CD4-positive, alpha-beta T cell (primary cell): Measurements from ENCODE around the gene LARGE1. TPM values are rescaled to one million over a fixed set of nuclear protein-coding genes. Genes with fewer than 3 reads are reported as not detected.

ENCODE experiments used
- ATAC-seq: fragments of 200-7000 bp; cut with Tn5 transposase; one replicate; pipeline ENCODE4 v1.10.0; 2022; ENCODE audit warnings: mild to moderate bottlenecking; ENCODE audit not compliant: poor library complexity
- CTCF ChIA-PET: fragments of 350-600 bp; sonication (Branson Sonifier 250); formaldehyde crosslinking; loops from one replicate; lab custom pipeline; 2021; ENCODE audit warnings: antibody characterized with exemption, inconsistent platforms; lab: Charles Lee
- POLR2A ChIA-PET: fragments of 350-600 bp; sonication (Branson Sonifier 250); formaldehyde crosslinking; loops from one replicate; lab custom pipeline; 2021; ENCODE audit warnings: antibody characterized with exemption, inconsistent platforms; lab: Charles Lee
- DNase-seq, 14 experiments: peaks; one replicate each; pipeline ENCODE4 v3.0.0-alpha.2; 2013 to 2020; ENCODE audit warnings: mixed read lengths in 2 of 14
- H3K27ac ChIP-seq, 2 donors: one replicate each; pipeline versions ENCODE4 v1.5.1 to v1.7.0; 2013; ENCODE audit warnings: low read length in 2 of 2, low read depth in 1 of 2, mild to moderate bottlenecking in 1 of 2
- H3K27me3 ChIP-seq, 2 experiments: 1 replicate in 1 of 2; 2 replicates in 1 of 2; pipeline versions ENCODE4 v1.6.1 to v1.7.0; 2013; ENCODE audit warnings: low read length in 2 of 2, control low read depth in 1 of 2, mild to moderate bottlenecking in 1 of 2, moderate library complexity in 1 of 2; ENCODE audit not compliant: insufficient read depth in 2 of 2, control insufficient read depth in 1 of 2
- H3K36me3 ChIP-seq: one replicate; pipeline ENCODE4 v1.6.1; 2013; ENCODE audit warnings: low read length, control low read depth; ENCODE audit not compliant: insufficient read depth
- H3K4me1 ChIP-seq: one replicate; pipeline ENCODE4 v1.6.1; 2013; ENCODE audit warnings: low read length, control low read depth; ENCODE audit not compliant: insufficient read depth
- H3K4me3 ChIP-seq: one replicate; pipeline ENCODE4 v1.5.1; 2013; ENCODE audit warnings: mild to moderate bottlenecking, low read length, moderate library complexity
- H3K9me3 ChIP-seq, 2 experiments: 1 replicate in 1 of 2; 2 replicates in 1 of 2; pipeline versions ENCODE4 v1.6.1 to v1.7.0; 2013; ENCODE audit warnings: low read length in 2 of 2, mild to moderate bottlenecking in 2 of 2, control low read depth in 1 of 2, moderate library complexity in 1 of 2; ENCODE audit not compliant: control insufficient read depth in 1 of 2, insufficient read depth in 1 of 2
- H3K27ac Mint-ChIP-seq: one replicate; pipeline ENCODE4 v1.8.0; 2020; ENCODE audit warnings: mixed read lengths
- H3K27me3 Mint-ChIP-seq: one replicate; pipeline ENCODE4 v1.8.0; 2021; ENCODE audit warnings: mixed read lengths
- H3K36me3 Mint-ChIP-seq: one replicate; pipeline ENCODE4 v1.8.0; 2021; ENCODE audit warnings: low read depth, mixed read lengths
- H3K4me1 Mint-ChIP-seq: one replicate; pipeline ENCODE4 v1.8.0; 2021; ENCODE audit warnings: low read depth, mixed read lengths
- H3K4me3 Mint-ChIP-seq: one replicate; pipeline ENCODE4 v1.8.0; 2020; ENCODE audit warnings: mild to moderate bottlenecking, mixed read lengths
- H3K9me3 Mint-ChIP-seq: one replicate; pipeline ENCODE4 v1.8.0; 2020; ENCODE audit warnings: mixed read lengths
- intact Hi-C, 2 experiments: fragments of 100-400 bp; cut with DNase I in 1 of 2; cut with micrococcal nuclease in 1 of 2; formaldehyde crosslinking; loops; one replicate each; pipeline versions ENCODE4 v1.15.1 to v1.9.0; 2023 to 2025; cut with DNase I, micrococcal nuclease
- total RNA-seq, 174 experiments: library from RNA in 2 of 174; stranded (reverse) in 2 of 174; gene quantifications; one replicate each; pipeline ENCODE4 v1.2.3 and lab custom pipeline; 2021 to 2026
- TF ChIP-seq, protein P1 (sequence below): fragments of 200-600 bp; IDR thresholded peaks from one replicate; pipeline ENCODE4 v1.8.0; 2022; ENCODE audit warnings: antibody characterized with exemption, mild to moderate bottlenecking

LARGE1 gene
- total RNA-seq, 2 experiments from 2014 or later = 0.14 to 0.70 TPM

DNA sequence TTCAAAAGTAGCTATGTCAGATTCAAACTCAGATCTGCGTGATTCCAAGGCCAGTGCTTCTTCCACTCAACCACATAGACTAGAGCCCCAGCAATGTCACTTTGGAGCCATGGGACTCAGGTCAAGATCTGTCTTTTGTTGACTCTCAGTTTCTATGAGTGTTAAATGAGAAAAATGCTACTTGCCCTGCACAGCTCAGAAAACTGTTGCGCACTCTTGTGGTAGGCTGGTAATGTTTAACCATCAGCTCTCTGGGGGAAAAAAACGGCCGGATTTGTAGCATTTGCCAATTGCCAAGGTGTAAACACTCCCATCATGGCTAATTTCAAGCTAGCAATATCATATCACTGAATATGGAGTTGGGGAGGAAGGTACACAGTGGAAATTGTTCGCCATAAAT is 534.0 kb downstream of the LARGE1 start:
- no peaks in the 10 kb centered on the region for H3K4me1 Mint-ChIP-seq
- ChIA-PET CTCF (no interaction called here), POLR2A (no interaction called here)
- H3K27me3 Mint-ChIP-seq = peaks cover 3% of the 10 kb centered on the region
- DNase-seq (no peak), ATAC-seq (no peak)
- TF ChIP-seq, protein P1, sequence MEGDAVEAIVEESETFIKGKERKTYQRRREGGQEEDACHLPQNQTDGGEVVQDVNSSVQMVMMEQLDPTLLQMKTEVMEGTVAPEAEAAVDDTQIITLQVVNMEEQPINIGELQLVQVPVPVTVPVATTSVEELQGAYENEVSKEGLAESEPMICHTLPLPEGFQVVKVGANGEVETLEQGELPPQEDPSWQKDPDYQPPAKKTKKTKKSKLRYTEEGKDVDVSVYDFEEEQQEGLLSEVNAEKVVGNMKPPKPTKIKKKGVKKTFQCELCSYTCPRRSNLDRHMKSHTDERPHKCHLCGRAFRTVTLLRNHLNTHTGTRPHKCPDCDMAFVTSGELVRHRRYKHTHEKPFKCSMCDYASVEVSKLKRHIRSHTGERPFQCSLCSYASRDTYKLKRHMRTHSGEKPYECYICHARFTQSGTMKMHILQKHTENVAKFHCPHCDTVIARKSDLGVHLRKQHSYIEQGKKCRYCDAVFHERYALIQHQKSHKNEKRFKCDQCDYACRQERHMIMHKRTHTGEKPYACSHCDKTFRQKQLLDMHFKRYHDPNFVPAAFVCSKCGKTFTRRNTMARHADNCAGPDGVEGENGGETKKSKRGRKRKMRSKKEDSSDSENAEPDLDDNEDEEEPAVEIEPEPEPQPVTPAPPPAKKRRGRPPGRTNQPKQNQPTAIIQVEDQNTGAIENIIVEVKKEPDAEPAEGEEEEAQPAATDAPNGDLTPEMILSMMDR = no peak
- H3K4me3 Mint-ChIP-seq = no peak overlapping the region
- Histone ChIP-seq H3K4me3 (no peak overlapping the region), H3K27me3 (no peaks in the 10 kb centered on the region), H3K27ac (no peak overlapping the region), H3K9me3 (peaks cover 0 to 4% of the 10 kb centered on the region in 2 experiments), H3K4me1 (no peaks in the 10 kb centered on the region), H3K36me3 (no peaks in the 10 kb centered on the region)
- H3K27ac Mint-ChIP-seq = no peak overlapping the region
- intact Hi-C loops = no loop called here
- no peaks in the 10 kb centered on the region for H3K36me3 Mint-ChIP-seq
- H3K9me3 Mint-ChIP-seq = no peaks in the 10 kb centered on the region

- H3K9me3 Mint-ChIP-seq = no peaks in the 10 kb centered on the region
- H3K4me1 Mint-ChIP-seq = no peaks in the 10 kb centered on the region
- ATAC-seq (no peak), DNase-seq (no peak)
- no peaks in the 10 kb centered on the region for H3K36me3 ChIP-seq
- ChIA-PET POLR2A (interaction anchor here (0.7 kb wide), 1 partner anchor 61 kb away, joined by 3 read pairs; no protein-coding TSS in a partner anchor), CTCF (no interaction called here)
- intact Hi-C loops = no loop called here
- H3K9me3 ChIP-seq = peaks cover 0 to 4% of the 10 kb centered on the region in 2 experiments
- no peaks in the 10 kb centered on the region for H3K27me3 ChIP-seq
- peaks cover 5% of the 10 kb centered on the region for H3K27me3 Mint-ChIP-seq
- TF ChIP-seq, protein P1 = no peak
- H3K4me3 ChIP-seq = no peak overlapping the region
- no peaks in the 10 kb centered on the region for H3K36me3 Mint-ChIP-seq
- H3K27ac Mint-ChIP-seq = no peak overlapping the region
- H3K4me1 ChIP-seq = no peaks in the 10 kb centered on the region
- no peak overlapping the region for H3K27ac ChIP-seq
- H3K4me3 Mint-ChIP-seq = no peak overlapping the region
Measured at GRCh38 chr22:33385611-33386010, 534.7 kb downstream of the LARGE1 start.

DNA sequence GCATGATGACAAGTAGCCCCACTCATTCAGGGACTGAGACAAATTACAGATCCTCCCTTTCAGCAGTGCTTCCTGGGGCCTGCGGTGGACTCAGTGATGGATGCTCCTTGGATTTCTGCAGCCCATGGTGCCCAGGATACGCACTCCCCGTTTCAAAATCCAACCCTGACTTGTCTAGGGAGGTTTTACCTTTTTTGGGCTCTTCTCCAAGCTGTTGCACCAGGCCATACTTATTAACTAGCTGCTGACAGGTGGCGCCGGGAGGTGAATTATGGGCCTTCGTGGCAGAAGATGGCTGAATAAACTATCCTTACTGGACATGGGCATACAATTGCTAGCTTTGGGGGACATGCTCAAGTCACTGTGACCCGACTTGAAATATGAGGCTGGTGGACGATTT is 537.8 kb downstream of the LARGE1 start:
- Mint-ChIP-seq H3K9me3 (peaks cover 5% of the 10 kb centered on the region), H3K27me3 (peaks cover 5% of the 10 kb centered on the region), H3K27ac (no peak overlapping the region), H3K4me1 (no peaks in the 10 kb centered on the region), H3K36me3 (no peaks in the 10 kb centered on the region), H3K4me3 (no peak overlapping the region)
- TF ChIP-seq, protein P1 = no peak
- ChIA-PET POLR2A (no interaction called here), CTCF (no interaction called here)
- no peak overlapping the region for H3K27ac ChIP-seq
- H3K4me3 ChIP-seq = no peak overlapping the region
- no peaks in the 10 kb centered on the region for H3K4me1 ChIP-seq
- intact Hi-C loops = no loop called here
- ATAC-seq = no peak
- H3K9me3 ChIP-seq = peaks cover 4 to 7% of the 10 kb centered on the region in 2 experiments
- DNase-seq = no peak
- no peaks in the 10 kb centered on the region for H3K27me3 ChIP-seq
- H3K36me3 ChIP-seq = no peaks in the 10 kb centered on the region
